Kidney (tissue), 14 donors: ENCODE measurements around the gene WNT3. TPM values are rescaled to one million over a fixed set of nuclear protein-coding genes. Genes with fewer than 3 reads are reported as not detected.

Experiments
- DNase-seq, 5 donors: peaks; one replicate each; pipeline ENCODE4 v3.0.0-alpha.2; 2013 to 2020
- FAIRE-seq: peaks from 2 replicates; lab custom pipeline; 2012; peaks lifted over from hg19 to GRCh38; lab: Jason Lieb, UNC
- H3K27ac ChIP-seq, 2 donors: one replicate each; pipeline ENCODE4 v1.7.0; 2013; ENCODE audit warnings: low read depth in 2 of 2, low read length in 2 of 2, inconsistent platforms in 1 of 2
- H3K27me3 ChIP-seq: one replicate; pipeline ENCODE4 v1.7.1; 2013; ENCODE audit warnings: low read length, inconsistent platforms; ENCODE audit not compliant: control insufficient read depth, insufficient read depth
- H3K36me3 ChIP-seq, 3 donors: one replicate each; pipeline versions ENCODE4 v1.7.0 to v1.7.1; 2013; ENCODE audit warnings: low read length in 3 of 3, control low read depth in 1 of 3, inconsistent platforms in 1 of 3; ENCODE audit not compliant: insufficient read depth in 3 of 3, control insufficient read depth in 2 of 3
- H3K4me1 ChIP-seq, 3 donors: one replicate each; pipeline versions ENCODE4 v1.7.0 to v1.7.1; 2013; ENCODE audit warnings: low read length in 3 of 3, inconsistent platforms in 1 of 3, low read depth in 1 of 3; ENCODE audit not compliant: control insufficient read depth in 2 of 3, insufficient read depth in 2 of 3
- H3K4me3 ChIP-seq, 3 donors: one replicate each; pipeline versions ENCODE4 v1.7.0 to v1.8.1; 2013; ENCODE audit warnings: low read length in 3 of 3, control low read depth in 1 of 3, inconsistent platforms in 1 of 3
- H3K9ac ChIP-seq, 3 donors: one replicate each; pipeline versions ENCODE4 v1.7.0 to v1.7.1; 2013; ENCODE audit warnings: low read length in 3 of 3, control low read depth in 1 of 3, inconsistent platforms in 1 of 3
- H3K9me3 ChIP-seq, 3 donors: one replicate each; pipeline versions ENCODE4 v1.7.0 to v1.7.1; 2013; ENCODE audit warnings: low read length in 3 of 3, control low read depth in 1 of 3, inconsistent platforms in 1 of 3; ENCODE audit not compliant: control insufficient read depth in 2 of 3, insufficient read depth in 1 of 3
- intact Hi-C: fragments of 100-400 bp; cut with DNase I; formaldehyde crosslinking; loops from one replicate; pipeline ENCODE4 v1.11.1; 2022
- polyA plus RNA-seq: library from polyadenylated mRNA; stranded (reverse); fragments of 350-450 nt; fragmentation: Illumina TruSeq; extraction: RNeasy Lipid Tissue Mini Kit (QIAGEN cat#74804); gene quantifications from one replicate; pipeline ENCODE4 v1.2.3, GENCODE V29; 2014; ENCODE audit warnings: low read depth, low replicate concordance; ENCODE audit not compliant: insufficient read depth
- total RNA-seq: library from RNA; stranded (reverse); fragmentation: NEBNext Ultra II Directional; extraction: Animal tissue kit (Norgen Biotek cat#: 25700); gene quantifications from one replicate; pipeline ENCODE4 v1.2.1, GENCODE V29; 2021
- TF ChIP-seq, protein P1 (sequence below): IDR thresholded peaks from 3 replicates; pipeline ENCODE4 v1.5.1; 2012; ENCODE audit warnings: mild to moderate bottlenecking, moderate library complexity, borderline replicate concordance; ENCODE audit not compliant: insufficient read depth; ENCODE audit errors: extremely low read depth
- donor health status: control.
- donor health status: control.
- donor health status: control.
- donor health status: control.
- donor health status: control.
- donor health status: DM: yes; HTN: yes; CAD: no.
- donor health status: Normal renal cell carcinoma (clear cell type).

The WNT3 gene
- total and polyA plus RNA-seq, 2 donors from 2014 or later: 0.38 to 1.3 TPM

GRCh38 chr17:46818929-46819859, 702 bp upstream of the WNT3 start:
- H3K4me3 ChIP-seq: peak overlapping the region in 1 of 3 donors; percentile 29
- H3K36me3 ChIP-seq: no peaks in the 10 kb centered on the region
- FAIRE-seq (no peak), DNase-seq (peak in 2 of 5 donors; percentile 39 to 40)
- no peak overlapping the region for H3K27ac ChIP-seq
- peaks cover 0 to 7% (median 0%) of the 10 kb centered on the region in 3 donors for H3K4me1 ChIP-seq
- H3K9me3 ChIP-seq: no peaks in the 10 kb centered on the region
- H3K9ac ChIP-seq: no peak overlapping the region
- intact Hi-C loops: no loop called here
- H3K27me3 ChIP-seq: peaks cover 44% of the 10 kb centered on the region
- TF ChIP-seq, protein P1, sequence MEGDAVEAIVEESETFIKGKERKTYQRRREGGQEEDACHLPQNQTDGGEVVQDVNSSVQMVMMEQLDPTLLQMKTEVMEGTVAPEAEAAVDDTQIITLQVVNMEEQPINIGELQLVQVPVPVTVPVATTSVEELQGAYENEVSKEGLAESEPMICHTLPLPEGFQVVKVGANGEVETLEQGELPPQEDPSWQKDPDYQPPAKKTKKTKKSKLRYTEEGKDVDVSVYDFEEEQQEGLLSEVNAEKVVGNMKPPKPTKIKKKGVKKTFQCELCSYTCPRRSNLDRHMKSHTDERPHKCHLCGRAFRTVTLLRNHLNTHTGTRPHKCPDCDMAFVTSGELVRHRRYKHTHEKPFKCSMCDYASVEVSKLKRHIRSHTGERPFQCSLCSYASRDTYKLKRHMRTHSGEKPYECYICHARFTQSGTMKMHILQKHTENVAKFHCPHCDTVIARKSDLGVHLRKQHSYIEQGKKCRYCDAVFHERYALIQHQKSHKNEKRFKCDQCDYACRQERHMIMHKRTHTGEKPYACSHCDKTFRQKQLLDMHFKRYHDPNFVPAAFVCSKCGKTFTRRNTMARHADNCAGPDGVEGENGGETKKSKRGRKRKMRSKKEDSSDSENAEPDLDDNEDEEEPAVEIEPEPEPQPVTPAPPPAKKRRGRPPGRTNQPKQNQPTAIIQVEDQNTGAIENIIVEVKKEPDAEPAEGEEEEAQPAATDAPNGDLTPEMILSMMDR: no peak

DNA sequence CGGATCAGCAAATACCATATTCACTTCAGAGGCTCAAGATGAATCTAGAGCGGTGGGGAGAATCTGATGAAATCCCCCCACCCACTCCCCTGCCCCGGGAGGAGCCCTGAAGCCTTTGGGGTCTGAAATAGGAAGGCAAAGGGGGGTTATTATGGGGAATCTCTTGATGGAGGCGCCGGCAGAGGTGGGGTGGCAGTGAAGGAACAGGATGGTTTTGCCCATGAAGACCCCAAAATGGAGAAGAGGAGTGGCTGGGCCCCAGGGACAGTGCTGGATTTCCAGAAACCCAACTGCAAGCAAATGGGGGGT, 637 bp downstream of the WNT3 start:
- no peak for DNase-seq
- Histone ChIP-seq H3K27me3 (peaks cover 44% of the 10 kb centered on the region), H3K9ac (no peak overlapping the region), H3K36me3 (no peaks in the 10 kb centered on the region), H3K9me3 (no peaks in the 10 kb centered on the region), H3K4me1 (peaks cover 0 to 7% (median 0%) of the 10 kb centered on the region in 3 donors), H3K27ac (no peak overlapping the region), H3K4me3 (no peak overlapping the region)
- FAIRE-seq: no peak
- intact Hi-C loops: no loop called here
- TF ChIP-seq, protein P1: no peak

- no peak overlapping the region for H3K9ac ChIP-seq
- H3K4me3 ChIP-seq: no peak overlapping the region
- H3K27me3 ChIP-seq: peaks cover 41% of the 10 kb centered on the region
- no peaks in the 10 kb centered on the region for H3K36me3 ChIP-seq
- FAIRE-seq: no peak
- DNase-seq: no peak
- H3K27ac ChIP-seq: no peak overlapping the region
- H3K4me1 ChIP-seq: peaks cover 0 to 7% (median 0%) of the 10 kb centered on the region in 3 donors
- TF ChIP-seq, protein P1: no peak
- intact Hi-C loops: no loop called here
- H3K9me3 ChIP-seq: no peaks in the 10 kb centered on the region
Measured at GRCh38 chr17:46817151-46817900, 1.2 kb downstream of the WNT3 start.
